GM19238 (cell line): Measurements from ENCODE around the gene KLHL36.
"Not testable (repeated sequence)": the region's sequence is repeated elsewhere in the genome, so short reads cannot be mapped to it uniquely, and the experiment has no call there.

Source experiments
- DNase-seq: peaks from one replicate; pipeline ENCODE4 v3.0.0; 2011; ENCODE audit warnings: low spot score; ENCODE audit not compliant: insufficient read length

KLHL36 gene

DNA sequence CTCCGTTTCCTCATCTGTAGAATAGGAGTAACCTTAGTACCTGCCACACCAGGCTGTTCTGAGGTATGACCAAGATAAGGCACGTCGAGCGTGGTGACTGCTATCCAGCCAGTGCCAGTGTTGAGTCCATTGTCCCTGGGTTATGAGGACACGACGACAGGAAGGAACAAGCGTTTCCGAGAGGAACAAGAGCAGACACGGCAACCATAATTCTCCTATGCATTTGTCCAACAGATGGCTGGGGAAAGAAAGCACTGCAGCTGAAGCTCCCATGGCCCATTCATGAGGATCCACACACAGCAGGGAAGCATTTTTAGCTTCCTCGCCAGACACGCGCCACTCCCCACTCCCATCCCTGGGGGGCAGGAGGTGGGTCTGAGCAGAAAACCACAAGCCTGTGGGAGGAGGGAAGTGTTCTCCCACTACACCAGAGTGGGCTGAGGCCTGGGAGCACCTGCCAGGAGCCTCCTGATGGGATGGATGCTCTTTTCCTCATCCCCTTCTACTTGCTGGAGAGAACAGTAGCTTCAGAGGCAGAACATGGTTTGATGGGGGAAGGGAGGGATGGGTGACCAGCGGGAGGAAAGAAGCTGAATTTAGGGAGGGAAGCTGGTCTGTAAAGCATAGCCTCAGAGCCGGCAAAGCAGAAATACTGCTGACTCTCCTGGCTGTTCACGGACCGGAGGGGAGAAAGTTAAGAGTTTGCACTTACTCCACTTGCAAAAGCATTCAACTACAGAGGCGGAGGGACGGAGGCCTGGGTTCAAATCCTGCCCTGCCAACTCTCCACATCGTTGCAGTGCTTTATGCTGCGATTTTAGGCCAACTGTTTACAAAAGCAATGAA lies 33.1 kb upstream of the KLHL36 start:
- DNase-seq, result no peak

GRCh38 chr16:84616515-84616914 lies 31.8 kb upstream of the KLHL36 start:
- DNase-seq, result no peak

DNA sequence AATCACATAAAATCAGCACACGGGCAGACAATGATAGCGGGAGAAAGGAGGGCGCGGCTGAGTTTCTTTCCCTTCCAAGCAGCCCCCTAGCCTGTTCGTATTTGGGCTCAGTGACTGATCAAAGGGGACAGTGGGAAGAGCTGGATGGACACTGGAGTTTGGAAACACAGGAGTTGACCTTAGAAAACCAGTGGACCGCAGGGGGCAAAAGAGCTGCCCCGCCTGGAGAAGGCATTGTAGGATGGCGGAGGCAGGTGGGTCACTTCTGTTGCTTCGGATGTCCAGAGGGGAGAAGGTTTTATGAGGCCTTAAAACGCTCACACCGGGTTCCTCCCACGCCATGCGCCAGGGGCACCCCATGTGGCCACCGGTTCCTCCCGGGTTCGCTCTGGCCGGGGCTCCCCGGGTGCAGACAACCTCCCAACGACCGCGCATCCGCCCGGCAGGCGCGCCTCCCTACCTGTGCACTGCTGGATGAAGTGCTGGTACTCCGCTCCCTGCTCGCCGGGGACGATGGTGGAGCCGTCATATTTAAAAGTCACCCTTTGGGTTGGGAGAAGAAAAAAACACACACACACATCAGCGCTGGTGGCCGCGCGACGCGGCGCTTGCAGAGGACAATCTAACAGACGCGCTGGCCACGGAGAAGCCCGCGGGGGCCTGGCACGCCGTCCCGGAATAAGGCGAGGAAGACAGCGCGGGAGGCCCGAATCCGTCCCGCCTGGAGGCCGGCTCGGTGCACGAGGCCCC lies 31.1 kb upstream of the KLHL36 start:
- DNase-seq, result no peak

DNA sequence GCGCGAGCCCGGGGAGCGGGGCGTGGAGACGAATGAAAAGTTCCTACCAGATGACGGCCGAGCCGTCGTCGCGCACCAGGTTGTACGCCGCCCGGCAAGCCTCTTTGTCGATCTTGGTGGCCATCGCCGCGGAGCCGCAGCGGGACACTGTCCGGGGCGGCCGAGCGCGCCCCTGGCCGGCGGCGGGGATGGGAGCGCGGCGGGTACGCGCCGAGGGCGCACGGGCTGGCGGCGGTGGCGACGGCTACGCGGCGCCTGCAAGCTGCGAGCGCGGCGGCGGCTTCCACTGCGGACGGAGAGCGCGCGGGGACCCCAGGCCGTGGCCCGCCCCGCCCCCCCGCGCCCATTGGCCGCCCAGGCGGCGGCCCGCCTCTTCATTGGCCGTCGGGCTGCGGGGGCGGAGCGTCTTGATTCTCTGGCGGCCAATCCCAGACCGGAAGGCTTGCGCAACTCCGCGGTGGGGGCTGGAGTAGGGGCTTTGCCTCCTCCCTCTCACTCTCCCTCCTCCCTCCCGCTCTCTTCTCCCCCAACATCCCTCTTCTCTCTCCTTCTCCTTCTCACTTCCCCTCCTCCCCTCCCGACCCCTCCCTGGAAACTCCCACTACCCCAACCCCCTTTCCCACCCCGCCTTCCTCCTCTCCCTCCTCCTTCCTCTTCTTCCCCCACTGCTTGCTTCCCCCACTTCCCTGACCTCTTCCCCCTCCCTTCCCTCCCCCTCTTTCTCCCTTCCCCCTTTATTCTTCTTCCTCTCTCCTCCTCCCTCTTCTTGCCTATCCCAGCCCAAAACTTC lies 30.3 kb upstream of the KLHL36 start, which contains the start of gene COTL1:
COTL1 (minus strand) TSS at position 288 of the 790 bp plus-strand sequence; CDS start at position 124, 164 bp downstream.
- peak; percentile 94 for DNase-seq

- DNase-seq, result no peak
Measured at GRCh38 chr16:84618581-84619460, 29.5 kb upstream of the KLHL36 start.

GRCh38 chr16:84620913-84621312 lies 27.4 kb upstream of the KLHL36 start:
- not testable (repeated sequence) for DNase-seq

DNA sequence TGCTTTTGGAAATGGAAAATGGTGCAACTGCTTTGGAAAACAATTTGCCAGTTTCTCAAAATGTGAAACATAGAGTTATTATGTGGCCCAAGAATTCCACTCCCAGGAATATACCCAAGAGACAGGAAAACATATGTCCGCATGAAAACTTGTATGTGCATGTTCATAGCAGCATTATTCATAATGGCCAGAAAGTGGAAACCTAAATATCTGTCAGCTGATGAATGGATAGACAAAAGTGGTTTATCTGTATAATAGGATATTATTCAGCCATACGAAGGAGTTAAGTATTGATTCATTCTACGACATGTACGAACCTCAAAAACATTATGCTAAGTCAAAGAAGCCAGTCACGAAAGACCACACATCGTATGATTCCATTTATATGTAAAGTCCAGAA lies 22.8 kb upstream of the KLHL36 start:
- no peak for DNase-seq

DNA sequence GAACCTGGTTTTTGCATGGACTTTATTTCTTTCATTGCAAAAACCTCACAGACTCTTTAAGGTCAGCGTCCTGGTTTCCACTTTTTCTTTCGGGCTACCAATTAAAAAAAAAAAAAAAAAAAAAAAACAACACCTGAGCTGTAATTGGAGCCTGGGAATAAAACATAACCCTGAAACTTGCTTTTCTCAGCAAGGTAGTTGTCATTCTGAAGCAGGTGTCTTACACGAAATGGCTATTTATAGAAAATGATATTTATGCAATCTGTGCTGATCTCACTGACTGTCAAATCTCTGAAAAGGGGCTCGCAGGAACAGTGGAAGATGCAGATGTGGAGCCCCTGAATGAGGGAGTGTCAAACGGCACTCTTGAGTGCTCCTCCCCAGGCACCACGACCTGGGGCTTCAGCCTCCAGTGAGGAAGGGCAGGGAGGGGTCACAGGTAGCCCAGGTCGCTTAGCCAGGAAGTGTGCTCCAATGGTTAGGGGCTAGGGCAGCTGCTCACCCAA lies 20.0 kb upstream of the KLHL36 start:
- no peak for DNase-seq

GRCh38 chr16:84629580-84629979 lies 18.7 kb upstream of the KLHL36 start:
- no peak for DNase-seq

DNA sequence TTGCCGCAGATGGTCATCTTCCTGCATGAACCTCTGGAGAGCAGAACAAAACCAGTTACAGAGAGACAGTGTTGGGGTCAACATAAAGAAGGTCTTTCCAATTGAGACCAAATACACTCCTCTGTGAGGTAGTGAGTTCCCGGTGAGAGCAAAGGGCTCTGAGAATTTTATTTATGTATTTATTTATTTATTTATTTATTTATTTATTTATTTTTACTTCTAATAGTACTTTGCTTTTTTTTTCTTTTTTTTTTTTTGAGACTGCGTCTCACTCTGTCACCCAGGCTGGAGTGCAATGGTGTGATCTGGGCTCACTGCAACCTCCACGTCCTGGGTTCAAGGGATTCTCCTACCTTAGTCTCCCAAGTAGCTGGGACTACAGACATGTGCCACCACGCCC lies 18.3 kb upstream of the KLHL36 start:
- DNase-seq, result no peak

- no peak for DNase-seq
Measured at GRCh38 chr16:84630446-84631152, 17.7 kb upstream of the KLHL36 start.

GRCh38 chr16:84631153-84631466 lies 17.2 kb upstream of the KLHL36 start:
- no peak for DNase-seq

DNA sequence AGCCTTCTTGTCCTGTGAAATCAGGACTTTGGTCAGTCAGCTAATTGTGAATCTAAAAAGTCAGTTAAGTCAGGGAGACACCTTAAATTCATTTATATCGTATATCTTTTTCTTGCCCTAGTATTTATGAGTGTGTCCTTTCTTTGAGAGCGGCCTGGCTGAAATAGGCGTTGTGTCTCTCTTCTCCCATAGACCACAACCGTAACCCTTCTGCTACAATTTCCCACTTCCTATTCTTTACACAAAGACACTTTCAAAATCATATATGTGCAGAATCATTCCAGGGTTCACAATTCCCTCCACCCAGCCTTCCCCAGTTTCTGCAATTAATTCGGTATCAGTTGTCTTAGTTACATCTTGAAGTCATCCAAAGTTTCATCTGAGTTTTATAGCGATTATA lies 16.4 kb upstream of the KLHL36 start:
- DNase-seq, result no peak

- DNase-seq, result not testable (repeated sequence)
Measured at GRCh38 chr16:84632862-84633261, 15.4 kb upstream of the KLHL36 start.

- no peak for DNase-seq
Measured at GRCh38 chr16:84633622-84634021, 14.7 kb upstream of the KLHL36 start.

DNA sequence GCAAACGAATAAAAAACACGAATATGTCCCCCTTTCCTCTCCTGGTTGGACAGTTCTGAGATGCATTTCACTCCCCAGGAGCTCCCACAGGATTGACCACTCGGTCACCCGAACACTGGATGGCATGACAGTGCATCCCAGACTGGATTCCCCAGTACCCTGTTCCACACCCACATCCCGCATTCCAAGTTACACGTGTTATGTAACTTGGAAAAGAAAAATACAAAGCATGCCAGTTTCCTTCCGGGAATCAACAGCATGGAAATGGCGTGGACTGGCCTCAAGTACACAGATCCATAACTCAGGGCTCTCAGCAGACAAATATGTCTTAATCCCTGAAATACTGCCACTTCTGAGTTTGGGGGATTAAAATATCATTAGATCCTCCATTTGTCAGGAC lies 12.6 kb upstream of the KLHL36 start:
- DNase-seq, result no peak

- no peak for DNase-seq
Measured at GRCh38 chr16:84637709-84638108, 10.6 kb upstream of the KLHL36 start.

DNA sequence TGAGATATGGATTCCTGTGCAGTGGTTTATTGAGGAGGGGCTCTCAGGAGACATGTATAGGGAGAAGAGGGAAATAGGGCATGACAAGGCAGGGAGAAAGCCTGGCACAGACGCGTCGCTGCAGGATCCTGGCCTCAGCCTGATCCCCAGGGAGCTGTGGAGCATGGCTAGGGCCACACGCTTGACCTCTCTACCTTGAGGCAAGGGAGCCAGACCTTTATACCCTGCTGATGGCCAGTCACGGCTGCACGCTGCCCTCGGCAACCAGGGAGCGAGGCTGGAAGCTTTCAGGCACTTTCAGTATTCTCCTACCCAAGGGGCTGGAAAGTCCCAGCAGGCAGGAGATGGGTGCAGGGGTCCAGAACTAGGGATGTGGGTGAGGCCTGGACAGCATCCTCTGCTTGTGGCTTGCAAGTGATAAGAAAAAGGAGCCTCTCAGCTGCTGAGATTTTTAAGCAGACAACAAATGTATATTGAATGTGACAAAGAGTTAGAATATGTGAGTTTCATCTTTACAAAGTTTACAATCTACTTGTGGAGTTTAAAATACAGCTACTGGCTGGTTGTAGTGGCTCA lies 10.0 kb upstream of the KLHL36 start:
- DNase-seq, result no peak

DNA sequence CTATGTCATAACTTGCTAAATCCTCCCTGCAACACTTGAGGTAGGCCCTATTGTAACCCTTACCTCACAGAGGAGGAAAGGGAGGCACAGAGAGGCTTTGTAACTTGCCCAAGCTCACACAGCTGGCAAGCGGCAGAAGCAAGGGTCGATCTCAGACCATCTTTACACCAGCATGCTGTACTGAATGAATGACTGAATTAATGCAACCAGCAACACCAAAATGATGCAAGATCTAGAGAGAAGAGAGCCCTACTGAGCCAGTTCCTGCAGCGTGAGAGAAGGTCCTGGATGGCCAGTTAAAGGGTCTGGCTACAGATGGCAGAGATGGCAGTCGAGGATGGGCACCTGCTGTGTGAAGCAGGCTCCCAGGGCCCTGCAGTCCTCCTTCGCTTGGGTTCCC lies 8.2 kb upstream of the KLHL36 start:
- no peak for DNase-seq
